Fibroblast of the conjunctiva (primary cell): ENCODE results near the gene CYB5R3.

Experiments
- DNase-seq: peaks from one replicate; pipeline ENCODE4 v3.0.0-alpha.2; 2010; ENCODE audit warnings: low read depth

CYB5R3 gene

DNA sequence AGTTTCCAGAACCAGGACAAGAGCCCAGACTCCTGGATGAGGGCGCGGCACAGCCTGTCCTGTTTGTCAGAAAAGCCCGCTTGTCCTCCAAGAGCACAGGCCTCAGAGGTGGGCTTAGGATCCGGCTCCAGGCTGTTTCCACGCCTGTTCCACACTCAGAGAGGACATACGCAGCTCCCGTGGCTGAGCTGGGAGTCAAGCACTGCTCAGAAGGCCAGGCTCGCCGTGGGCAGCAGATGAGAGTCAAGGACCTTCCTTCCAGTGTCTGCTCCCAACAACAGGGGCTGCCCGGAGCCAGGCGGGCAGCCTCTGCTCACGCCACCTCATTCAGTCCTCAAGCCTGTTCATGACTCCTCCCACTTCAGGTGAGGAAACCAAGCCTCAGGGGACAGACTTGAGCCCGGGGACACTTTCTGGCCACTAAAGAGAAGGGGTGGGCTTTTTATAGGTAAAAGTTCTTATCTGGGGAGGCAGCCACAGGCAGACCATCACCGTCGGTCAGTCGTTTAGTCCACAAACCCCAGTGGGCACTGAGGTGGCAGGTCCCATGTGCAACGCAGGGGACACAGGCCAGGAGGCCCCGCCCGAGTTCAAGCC lies 3.8 kb downstream of the CYB5R3 start:
- no peak for DNase-seq

DNA sequence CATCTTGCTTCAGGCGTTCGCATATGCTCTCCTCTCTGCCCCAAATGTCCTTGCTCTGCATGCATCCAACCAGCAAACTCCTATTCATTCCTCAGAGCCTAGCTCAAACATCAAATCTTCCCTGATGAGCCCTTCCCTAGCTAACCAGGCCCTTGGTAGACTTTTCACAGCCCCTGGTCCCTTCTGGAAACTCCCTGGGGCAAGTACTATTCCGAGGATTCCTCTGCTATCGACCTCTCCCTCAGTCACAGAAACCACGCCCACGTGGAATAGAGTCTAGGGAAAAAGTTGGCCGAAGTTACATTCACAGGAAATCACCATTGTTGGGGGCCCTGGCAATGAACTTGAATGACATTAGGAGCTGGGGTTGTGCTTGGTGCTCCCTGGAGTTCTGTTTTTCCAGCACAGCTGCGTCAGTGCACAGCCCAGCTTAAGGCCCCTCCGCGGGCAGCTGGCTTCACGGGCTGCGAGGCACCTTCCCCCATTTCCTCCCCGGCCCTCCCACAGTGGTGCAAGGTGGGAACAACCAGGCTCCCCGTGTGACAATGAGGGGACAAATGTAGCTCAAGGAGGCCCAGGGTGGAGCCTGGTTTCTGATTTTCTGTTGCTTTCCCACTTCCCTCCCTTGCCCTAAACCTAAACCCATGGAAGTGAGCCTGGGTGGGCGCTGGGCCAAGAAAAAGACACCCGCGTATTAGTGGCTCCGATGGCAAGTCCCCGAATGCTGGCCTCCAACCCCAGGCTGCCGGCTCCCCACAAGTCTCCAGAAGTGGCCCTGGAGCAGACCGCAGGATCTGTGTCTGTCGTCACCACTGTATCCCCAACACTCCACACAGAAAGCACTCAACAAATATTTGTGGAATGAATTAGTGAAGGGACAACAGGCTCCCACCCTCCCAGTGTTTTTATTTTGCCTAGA lies 4.5 kb downstream of the CYB5R3 start:
- no peak for DNase-seq

DNA sequence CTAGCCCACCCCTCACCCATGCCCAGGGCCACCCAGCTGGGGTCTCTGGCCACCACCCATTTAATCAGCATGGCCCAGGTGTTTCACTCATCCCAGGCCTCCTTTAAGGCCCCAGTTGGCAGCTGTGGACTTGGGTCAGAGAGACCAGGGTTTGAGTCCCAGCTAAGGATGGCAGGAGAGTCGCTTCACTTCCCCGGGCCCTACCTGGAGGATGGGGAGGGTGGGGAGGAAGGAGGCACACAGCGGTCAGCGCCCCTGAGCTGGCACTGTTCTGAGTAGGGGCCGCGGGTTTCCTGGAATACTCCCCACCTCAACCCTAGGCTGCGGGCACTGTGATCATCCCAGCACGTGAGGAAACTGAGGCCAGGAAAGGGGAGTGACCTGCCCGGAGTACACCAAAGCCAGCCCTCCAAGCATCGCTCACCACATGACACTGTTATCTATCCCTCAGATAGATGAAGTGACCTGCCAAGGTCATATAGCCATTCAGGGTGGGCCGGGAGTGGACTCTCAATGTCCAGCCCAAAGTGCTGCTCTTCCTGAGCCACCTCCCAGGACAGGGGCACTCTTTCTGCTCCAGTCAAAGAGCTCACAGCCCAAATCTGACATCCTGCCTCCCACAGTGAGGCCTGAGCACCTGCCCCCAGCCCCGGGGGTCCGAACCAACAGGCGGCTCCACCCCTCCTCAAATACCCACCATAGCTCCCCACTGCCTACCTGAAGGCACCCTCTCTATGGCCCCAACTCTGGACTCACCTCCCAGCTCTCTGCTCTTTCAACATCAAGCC lies 5.4 kb downstream of the CYB5R3 start:
- no peak for DNase-seq

DNA sequence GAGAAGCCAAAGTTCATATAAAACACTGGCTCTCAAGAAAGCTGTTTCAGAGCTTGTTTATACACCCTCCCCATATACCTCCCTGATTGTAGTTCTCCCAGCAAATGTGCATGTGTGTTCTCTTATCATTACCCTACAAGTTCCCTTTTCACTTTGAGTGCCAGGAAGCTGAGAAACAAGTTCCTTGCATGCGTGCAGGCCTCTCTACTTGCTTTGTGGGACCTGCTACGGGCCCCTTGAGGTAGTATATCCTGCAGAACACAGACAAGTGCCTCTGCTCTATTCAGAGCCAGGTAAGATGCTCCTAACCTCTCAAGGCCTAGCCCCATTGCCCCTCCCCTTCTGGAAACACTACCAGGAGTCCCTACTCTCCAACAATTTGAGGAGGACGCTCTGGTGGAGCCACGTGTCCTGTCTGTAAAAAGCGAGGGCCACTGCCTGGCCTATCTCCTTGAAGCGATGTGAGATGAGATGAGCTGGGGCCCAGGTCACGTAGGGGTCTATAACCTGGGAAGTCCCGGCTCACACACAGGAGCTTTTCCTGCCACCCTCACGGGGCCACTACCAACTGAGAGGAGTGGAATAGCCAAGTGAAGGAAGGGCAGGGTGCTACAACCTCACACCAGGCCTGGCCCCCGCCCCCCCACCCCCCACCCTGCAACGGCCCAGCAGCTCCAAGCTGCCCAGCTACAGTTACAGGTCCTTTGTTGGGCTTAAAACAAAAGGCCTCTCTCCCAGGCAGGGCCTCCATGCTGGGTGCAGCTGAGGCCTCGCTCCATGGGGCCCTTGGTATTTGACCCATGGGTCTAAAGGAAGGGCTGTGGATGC lies 6.2 kb downstream of the CYB5R3 start:
- no peak for DNase-seq

DNA sequence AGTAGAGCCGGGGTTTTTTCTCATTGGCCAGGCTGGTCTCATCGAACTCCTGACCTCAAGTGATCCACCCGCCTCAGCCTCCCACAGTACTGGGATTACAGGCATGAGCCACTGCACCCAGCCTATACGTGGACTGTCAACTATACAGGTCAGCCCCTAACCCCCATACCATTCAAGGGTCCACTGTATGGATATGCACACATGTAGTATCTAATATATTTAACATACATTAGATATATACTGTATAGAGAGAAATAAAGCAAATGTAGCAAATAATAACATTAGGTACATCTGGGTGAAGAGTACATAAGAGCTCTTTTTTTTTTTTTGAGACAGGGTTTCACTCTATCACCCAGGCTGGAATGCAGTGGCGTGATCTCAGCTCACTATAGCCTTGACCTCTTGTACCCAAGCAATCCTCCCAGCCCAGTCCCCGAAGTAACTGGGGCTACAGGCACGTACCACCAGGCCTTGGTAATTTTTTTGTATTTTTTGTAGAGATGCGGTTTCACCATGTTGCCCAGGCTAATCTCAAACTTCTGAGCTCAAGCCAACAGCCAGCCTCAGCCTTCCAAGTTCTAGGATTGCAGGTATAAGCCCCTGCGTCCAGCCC lies 7.3 kb downstream of the CYB5R3 start:
- no peak for DNase-seq

DNA sequence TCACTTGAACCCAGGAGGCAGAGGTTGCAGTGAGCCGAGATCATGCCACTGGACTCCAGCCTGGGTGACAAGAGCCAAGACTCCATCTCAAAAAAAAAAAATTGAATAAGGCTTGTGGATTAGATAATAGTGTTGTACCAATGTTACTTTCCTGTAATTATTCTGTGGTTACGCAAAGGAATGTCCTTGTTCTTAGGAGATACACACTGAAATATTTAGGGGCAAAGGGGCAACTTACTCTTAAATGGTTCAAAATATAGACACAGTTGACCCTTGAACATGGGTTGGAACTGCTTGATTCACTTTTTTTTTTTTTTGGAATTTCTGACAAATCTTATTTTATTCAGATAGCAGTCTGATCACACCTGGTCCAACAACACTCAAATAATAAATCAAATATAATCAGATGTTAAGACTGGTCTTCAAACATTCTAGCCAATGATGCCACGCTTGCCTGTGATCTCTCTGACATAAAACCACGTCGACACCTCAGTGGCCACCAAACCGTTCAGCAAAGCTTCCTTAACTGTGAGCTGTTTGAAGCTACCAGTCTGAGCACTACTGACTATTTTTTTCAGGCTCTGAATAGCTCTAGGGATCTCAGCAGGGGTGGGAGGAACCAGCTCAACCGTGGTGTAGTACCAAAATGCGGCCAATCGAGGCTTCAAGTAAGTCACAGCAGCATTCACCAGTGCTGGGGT lies 9.5 kb downstream of the CYB5R3 start:
- DNase-seq: no peak

DNA sequence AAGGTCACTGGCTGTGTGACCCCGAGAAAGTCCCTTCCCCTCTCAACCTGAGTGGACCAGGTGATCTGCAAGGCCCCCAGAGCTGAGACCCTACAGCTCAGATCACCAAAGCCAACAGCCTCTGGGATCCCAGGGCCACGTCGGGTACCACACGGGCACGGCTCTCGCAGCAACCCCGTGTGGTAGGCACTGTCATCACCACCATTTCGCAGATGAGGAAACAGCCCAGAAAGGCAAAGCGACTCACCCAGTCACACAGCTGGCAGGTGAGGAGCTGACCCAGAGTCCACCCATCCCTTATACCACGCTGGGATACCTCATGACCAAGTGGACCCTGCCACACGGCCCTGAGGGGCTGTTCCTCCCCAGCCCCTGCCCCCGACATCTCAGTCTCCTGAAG lies 11.6 kb downstream of the CYB5R3 start:
- no peak for DNase-seq

DNA sequence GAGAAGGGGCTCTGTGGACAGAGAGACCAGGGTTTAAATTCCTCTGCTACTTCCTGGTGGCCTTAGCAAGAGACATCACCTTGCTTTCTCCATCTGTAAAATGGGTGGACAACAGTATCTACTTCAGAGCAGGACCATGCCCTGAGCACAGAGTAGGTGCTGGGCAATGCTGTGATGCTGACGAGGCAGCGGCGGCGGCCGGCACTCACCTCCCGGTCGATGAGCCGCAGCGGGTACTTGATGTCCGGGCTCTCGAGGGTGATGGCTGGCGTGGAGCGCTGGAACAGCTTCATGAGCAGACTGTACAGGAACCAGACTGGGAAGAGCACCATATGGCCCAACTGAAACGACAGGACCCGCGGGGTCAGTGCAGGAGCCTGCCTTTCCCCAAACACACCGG lies 12.7 kb downstream of the CYB5R3 start:
- DNase-seq: no peak

DNA sequence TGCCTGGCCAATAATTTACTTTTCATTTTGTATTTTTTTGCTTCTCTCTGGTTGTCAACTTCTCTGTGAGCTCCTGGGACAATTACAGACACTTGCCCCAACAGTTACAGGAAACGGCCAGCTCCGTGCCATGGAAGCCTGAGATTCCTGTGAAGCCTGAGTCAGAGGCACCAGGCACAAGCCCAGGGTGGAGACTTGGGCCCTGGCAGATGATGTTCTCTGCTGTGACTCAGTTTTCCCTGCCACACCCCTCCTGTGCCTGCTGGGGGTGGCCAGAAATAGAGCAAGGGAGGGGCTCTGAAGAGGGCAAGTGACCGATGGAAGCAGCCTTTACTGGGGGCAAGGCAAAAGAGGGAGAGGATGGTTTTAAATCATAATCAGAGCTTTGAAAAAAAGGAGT lies 13.7 kb downstream of the CYB5R3 start:
- DNase-seq: peak; percentile 87

DNA sequence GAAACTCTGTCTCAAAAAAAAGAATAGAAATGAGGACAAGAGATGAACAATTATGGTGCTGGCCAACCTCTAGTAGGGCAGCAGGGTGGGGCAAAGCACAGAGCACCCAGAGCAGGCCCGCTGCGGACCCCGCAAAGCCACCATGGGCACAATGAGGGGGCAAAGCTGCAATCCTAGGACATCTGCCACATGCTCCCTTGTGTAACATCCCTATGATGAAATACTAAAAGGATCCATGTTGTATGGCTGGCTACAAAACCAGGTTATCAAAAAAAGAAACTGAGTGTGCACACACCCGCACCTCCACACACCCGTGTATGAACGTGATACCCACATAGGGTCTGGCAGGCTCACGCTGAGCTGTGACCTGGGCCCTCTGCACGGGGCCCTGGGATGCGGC lies 16.2 kb downstream of the CYB5R3 start:
- no peak for DNase-seq

DNA sequence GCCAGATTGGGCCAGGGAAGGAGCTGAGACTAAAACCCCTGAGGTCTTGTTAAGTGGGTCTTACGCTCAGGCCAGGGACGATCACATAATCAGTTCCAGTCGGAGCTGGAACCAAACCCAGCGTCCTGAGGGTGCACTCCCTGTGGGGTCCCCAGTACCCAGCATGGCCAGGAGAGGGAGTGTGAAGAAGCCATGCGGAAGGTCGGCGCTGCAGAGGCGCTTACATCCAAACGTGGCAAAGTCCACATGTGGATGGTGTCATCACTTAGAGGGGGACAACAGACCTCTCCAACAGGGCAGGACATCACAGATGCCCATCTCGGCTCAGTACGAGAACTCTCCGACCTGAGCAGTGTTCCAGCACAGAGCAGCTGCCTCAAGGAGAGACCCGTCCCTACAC lies 17.1 kb downstream of the CYB5R3 start:
- no peak for DNase-seq

DNA sequence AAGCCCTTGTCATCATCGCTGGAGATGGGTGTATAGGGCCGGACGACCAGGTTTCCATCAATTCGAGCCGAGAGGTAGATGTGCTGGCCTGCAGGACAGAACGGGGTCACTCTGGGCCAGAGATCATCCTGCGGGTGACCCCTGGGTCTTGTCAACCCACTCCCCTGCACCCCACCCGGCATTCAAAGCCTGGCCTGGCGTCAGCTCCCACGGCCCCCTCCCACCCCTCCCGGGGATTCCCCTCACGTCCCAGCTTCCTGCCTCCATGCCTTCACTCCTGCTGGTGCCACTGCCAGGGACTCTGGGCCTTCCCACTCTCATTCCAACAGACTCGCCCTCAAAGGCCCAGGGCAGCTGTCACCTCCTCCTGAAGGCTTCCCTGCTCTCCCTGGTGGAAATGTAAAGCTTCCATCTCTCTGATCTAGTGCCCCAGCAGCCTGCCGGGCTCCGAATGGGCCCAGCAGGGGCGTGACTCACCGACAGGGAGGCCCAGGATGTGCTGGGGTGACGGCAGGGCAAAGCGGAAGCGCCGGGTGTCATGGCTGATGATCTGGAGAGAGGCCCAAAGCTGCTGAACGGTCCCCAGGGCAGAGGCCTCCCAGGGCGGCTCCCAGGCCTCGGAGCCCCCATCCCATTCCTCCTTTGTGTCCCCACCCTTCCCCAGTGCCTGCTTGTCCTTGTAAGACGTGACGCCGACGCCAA lies 18.1 kb downstream of the CYB5R3 start:
- no peak for DNase-seq

DNA sequence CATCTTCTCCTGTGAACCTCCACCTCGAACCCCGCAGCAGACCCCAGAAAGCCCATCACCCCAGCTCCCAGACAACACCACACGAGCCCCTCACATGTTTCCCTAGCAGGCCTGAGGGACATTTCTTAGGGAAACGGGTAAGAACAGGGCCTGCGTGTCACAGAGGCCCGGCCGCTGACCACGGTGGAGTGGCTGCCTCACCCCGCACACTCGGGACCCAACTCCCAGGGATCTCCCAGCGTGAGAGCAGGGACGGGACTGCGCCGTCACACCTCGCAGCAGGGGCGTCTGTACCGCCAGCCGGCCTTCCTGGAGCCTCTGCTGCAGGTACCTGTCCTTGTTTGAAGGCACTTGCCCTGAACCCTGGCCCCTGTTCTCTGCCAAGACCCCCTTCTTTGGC lies 19.0 kb downstream of the CYB5R3 start:
- DNase-seq: no peak

DNA sequence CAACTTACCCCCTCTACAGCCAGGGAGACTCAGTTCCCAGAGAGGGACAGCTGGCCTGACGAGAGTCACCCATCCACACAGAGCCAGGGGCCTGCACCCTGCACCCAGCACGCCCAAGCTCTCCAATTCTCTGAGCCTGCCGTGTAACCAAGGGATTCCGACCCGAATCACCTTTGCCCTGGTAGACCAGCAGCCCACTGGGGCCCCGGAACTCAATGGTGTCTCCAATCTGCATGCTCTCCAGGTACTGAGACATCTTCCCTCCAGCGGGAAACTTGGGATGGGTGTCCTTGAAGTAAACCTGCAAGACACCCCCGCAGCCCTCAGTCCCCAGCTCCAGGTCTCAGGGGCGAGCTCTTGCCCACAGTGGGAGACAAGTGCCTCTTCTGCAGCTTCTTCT lies 21.2 kb downstream of the CYB5R3 start:
- no peak for DNase-seq

DNA sequence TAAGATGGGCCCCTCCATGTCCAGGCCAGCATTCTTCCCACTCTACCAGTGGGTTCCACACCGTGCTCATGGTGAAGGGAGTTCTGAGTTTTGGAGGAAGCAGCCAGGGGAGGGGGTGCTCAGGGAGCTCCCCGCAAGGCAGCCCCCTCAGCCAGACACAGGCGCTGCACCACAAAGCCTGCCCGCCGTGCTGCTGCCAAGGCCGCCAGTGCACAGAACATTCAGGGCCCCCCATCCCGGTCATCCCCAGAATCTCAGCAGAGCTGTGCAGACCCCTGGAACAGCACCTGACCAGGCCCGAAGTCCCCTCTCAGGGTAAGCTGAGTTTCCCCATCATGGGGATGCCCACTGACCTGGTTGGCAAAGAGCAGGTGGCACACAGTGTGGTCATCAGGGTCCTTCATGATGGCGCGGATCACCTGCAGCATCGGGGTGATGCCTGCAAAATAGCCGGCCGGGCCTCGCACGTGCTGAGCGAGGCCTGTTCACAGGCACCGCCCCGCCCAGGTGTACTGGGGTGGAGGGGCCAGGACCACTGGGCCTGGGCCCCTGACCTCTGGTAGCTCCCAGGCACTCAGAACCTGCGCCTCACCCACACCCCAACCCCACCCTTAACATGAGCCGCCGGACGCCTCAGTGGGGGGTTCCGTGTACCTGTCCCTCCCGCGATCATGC lies 22.1 kb downstream of the CYB5R3 start:
- DNase-seq: no peak

DNA sequence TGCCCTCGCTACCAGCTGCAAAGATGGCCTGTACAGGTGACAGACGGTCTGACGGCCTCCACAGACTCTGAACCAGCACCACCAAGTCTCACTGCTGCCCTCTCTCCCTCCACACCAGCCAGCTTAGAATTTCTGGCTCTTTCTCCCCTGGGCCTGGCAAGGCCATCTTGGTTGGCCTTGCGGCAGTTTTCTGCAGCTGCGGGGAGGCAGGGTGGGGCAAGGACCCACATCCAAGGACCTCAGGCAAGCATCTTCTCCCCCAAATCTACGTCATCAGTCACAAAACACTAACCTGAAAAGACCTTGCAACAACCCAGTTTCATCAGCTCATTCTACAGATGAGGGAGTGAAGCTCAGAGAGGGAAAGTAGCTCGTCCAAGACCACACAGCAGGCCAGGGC lies 22.8 kb downstream of the CYB5R3 start:
- no peak for DNase-seq

DNA sequence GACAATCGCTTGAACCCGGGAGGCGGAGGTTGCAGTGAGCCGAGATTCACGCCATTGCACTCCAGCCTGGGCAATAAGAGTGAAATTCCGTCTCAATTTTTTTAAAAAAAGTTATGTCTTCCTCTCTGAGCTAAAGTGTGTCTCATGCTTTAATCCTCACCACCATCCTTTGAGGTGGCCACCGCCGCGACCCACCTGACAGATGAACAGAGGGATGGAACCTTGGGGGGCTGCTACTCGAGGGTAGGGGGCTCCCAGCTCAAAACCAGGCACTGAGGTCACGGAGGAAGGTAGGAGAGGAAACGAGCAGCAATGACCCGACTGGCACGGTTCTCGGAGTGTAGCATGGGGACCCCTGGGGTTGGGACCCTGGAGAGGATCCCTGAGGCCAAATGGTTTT lies 23.8 kb downstream of the CYB5R3 start:
- DNase-seq: no peak

DNA sequence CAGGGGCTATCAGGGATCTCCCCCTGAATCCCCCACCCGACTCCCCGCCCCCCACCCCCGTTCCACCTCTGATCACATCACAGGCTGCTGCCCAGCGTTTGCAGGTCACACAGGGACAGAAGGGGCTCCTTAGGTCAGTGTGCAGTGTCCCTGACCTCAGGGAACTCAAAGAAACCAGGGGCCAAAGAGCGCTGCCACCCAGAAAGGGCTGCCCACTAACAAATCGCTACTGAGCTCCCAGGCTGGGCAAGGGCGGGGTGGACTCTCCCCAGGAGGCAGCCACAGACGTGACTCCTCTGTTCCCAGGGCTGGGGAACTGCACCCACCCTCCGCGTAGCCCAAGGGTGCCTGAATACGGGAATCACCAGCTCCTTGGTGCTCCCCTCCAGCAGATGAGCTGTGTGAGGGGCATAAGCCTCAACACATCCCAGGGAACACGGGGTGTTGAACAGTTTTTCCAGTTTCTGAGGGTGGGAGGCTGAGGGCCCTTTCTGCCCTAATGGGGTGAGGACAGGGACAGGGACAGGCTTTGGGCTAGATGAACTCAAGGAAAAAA lies 24.6 kb downstream of the CYB5R3 start:
- no peak for DNase-seq

DNA sequence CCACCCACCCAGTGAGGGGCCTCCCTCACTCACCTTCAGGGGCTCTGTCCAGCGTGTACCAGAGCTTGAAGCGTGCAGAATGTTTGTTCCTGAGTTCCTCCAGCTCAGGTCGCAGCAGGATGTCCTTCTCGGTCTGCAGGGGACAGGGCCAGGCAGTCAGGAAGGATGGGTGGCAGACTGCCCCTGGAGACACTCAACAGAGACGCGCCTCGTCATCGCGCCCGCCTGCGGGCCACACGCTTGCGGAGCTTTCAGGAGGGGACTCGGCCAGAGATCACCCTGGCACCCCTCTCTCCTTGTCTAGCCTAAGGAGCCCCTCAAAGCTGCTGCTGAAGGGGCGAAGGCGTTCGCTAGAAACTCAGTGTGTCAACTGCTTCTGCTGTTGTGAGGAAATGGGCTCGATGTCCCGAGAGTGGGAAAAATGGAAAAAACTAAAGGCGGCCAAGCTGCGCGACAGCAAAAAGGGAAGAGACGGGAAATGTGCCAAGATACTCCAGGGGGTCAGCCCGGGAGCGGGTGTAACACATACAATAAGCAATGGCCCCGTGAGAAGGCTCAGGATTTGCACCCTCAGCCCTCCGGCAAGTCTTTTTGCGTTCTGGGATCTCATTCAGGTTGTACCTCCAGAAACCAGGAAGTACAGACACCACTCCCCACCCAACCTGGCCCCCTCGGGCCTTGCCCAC lies 25.3 kb downstream of the CYB5R3 start:
- no peak for DNase-seq
